Panc1 (cell line): ENCODE data around the gene ZNF550. TPM values are rescaled to one million over a fixed set of nuclear protein-coding genes. Genes with fewer than 3 reads are reported as not detected.

Experiments used
- ATAC-seq: fragments of 200-7000 bp; cut with Tn5 transposase; 2 replicates; pipeline ENCODE4 v1.9.1; 2020; ENCODE audit warnings: mild to moderate bottlenecking, moderate library complexity
- BruUV-seq: library from RNA; stranded (reverse); fragments of 400-500 nt; replicated peaks from 2 replicates; lab custom pipeline; 2021; lab: Mats Ljungman, UMichigan
- CTCF ChIA-PET: fragments of 300-600 bp; sonication (Branson Sonifier 250); formaldehyde crosslinking; loops from one replicate; lab custom pipeline; 2022; ENCODE audit warnings: antibody characterized with exemption; lab: Charles Lee
- POLR2A ChIA-PET: fragments of 300-600 bp; sonication (Branson Sonifier 250); formaldehyde crosslinking; loops from one replicate; lab custom pipeline; 2022; ENCODE audit warnings: antibody characterized with exemption; lab: Charles Lee
- DNase-seq: peaks from one replicate; pipeline ENCODE4 v3.0.0-alpha.2; 2010; ENCODE audit warnings: low read depth, low spot score
- H3K27ac ChIP-seq: 2 replicates; pipeline ENCODE4 v1.5.1; 2011; ENCODE audit warnings: mild to moderate bottlenecking, low read length, inconsistent platforms
- H3K27me3 ChIP-seq: fragments of 200-500 bp; sonication (Bioruptor generic); 2 replicates; pipeline ENCODE4 v1.6.0; 2014; ENCODE audit warnings: low read length, inconsistent platforms; ENCODE audit not compliant: control insufficient read depth, insufficient read depth
- H3K36me3 ChIP-seq: fragments of 200-500 bp; sonication (Bioruptor generic); 2 replicates; pipeline ENCODE4 v1.5.1; 2014; ENCODE audit warnings: inconsistent platforms, mild to moderate bottlenecking, low read length, moderate library complexity; ENCODE audit not compliant: control insufficient read depth, insufficient read depth
- H3K4me1 ChIP-seq: 2 replicates; pipeline ENCODE4 v1.5.1; 2011; ENCODE audit warnings: inconsistent platforms, mild to moderate bottlenecking, low read length, moderate library complexity; ENCODE audit not compliant: control insufficient read depth, insufficient read depth
- H3K4me3 ChIP-seq, 2 experiments: 2 replicates each; pipeline ENCODE4 v1.5.1; 2011 to 2012; ENCODE audit warnings: low read depth in 2 of 2, low read length in 2 of 2, mild to moderate bottlenecking in 2 of 2, inconsistent platforms in 1 of 2, moderate library complexity in 1 of 2
- H3K9me3 ChIP-seq: fragments of 200-500 bp; sonication (Bioruptor generic); 2 replicates; pipeline ENCODE4 v1.5.1; 2014; ENCODE audit warnings: low read depth, mild to moderate bottlenecking, inconsistent platforms, low read length, moderate library complexity; ENCODE audit not compliant: control insufficient read depth, insufficient read depth
- CTCF ChIP-seq: fragments of 450-650 bp; IDR thresholded peaks from 2 replicates; pipeline ENCODE4 v1.5.1; 2017; ENCODE audit warnings: mild to moderate bottlenecking
- POLR2AphosphoS5 ChIP-seq: IDR thresholded peaks from 2 replicates; pipeline ENCODE4 v1.6.1; 2012; ENCODE audit warnings: mild to moderate bottlenecking, low read depth, low read length, moderate library complexity
- REST ChIP-seq, 2 experiments: IDR thresholded peaks; 2 replicates each; pipeline ENCODE4 v1.6.1; 2011 to 2012; ENCODE audit warnings: low read depth in 2 of 2, control low read depth in 1 of 2, low read length in 1 of 2, mild to moderate bottlenecking in 1 of 2, moderate library complexity in 1 of 2; ENCODE audit not compliant: insufficient read depth in 1 of 2
- SIN3A ChIP-seq: IDR thresholded peaks from 2 replicates; pipeline ENCODE4 v1.6.1; 2012; ENCODE audit warnings: low read depth, mild to moderate bottlenecking, low read length, moderate library complexity, borderline replicate concordance; ENCODE audit not compliant: insufficient read depth
- TCF7L2 ChIP-seq: IDR thresholded peaks from 2 replicates; pipeline ENCODE4 v1.6.1; 2011; ENCODE audit warnings: mild to moderate bottlenecking, low read depth, low read length, inconsistent platforms
- in situ Hi-C: cut with HindIII; loops from 2 replicates; pipeline ENCODE4 v1.10.0; 2016; ENCODE audit warnings: low sequenced_read_pairs, low pct_unique_long_range_greater_than_20kb
- intact Hi-C: fragments of 100-400 bp; cut with micrococcal nuclease; formaldehyde crosslinking; loops from one replicate; pipeline ENCODE4 v1.10.0; 2022; ENCODE audit not compliant: unreplicated experiment
- total RNA-seq: library from RNA; stranded (reverse); gene quantifications from one replicate; pipeline ENCODE4 v1.2.1, GENCODE V29; 2021; ENCODE audit not compliant: unreplicated experiment

The ZNF550 gene
- total RNA-seq, 1 experiment from 2014 or later = 15.1 TPM

GRCh38 chr19:57552432-57552831 is 7.2 kb downstream of the ZNF550 start:
- DNase-seq = no peak
- peaks cover 8% of the 10 kb centered on the region for H3K36me3 ChIP-seq
- no peak overlapping the region for H3K27ac ChIP-seq
- ChIA-PET CTCF (no interaction called here), POLR2A (no interaction called here)
- no peaks in the 10 kb centered on the region for H3K27me3 ChIP-seq
- H3K4me1 ChIP-seq = no peaks in the 10 kb centered on the region
- intact Hi-C loops (no loop called here), in situ Hi-C loops (no loop called here)
- no peak overlapping the region for H3K4me3 ChIP-seq
- TF ChIP-seq REST (IDR thresholded peaks at IDR 0.05; ENCODE audit: insufficient read depth in 1 of 2, low read depth in 2 of 2, low read length in 1 of 2) = no peak
- TF ChIP-seq SIN3A = no peak
- TF ChIP-seq TCF7L2 = no peak
- TF ChIP-seq POLR2AphosphoS5 = no peak
- no peak for TF ChIP-seq CTCF
- H3K9me3 ChIP-seq = peaks cover 28% of the 10 kb centered on the region
- BruUV-seq = no TSS peak
- ATAC-seq = no peak

GRCh38 chr19:57546513-57546912 is 13.2 kb downstream of the ZNF550 start:
- POLR2A ChIA-PET = no interaction called here
- BruUV-seq = no TSS peak
- no peak overlapping the region for H3K4me3 ChIP-seq
- H3K4me1 ChIP-seq = no peaks in the 10 kb centered on the region
- in situ Hi-C loops (no loop called here), intact Hi-C loops (no loop called here)
- TF ChIP-seq CTCF = no peak
- TF ChIP-seq SIN3A = no peak
- no peak for TF ChIP-seq REST (IDR thresholded peaks at IDR 0.05; ENCODE audit: insufficient read depth in 1 of 2, low read depth in 2 of 2, low read length in 1 of 2)
- no peak for TF ChIP-seq TCF7L2
- TF ChIP-seq POLR2AphosphoS5 = no peak
- no peak overlapping the region for H3K27ac ChIP-seq
- peaks cover 3% of the 10 kb centered on the region; the same call in 1 of the 2 replicates for H3K36me3 ChIP-seq
- H3K27me3 ChIP-seq = no peaks in the 10 kb centered on the region
- peaks cover 79% of the 10 kb centered on the region for H3K9me3 ChIP-seq
- no peak for ATAC-seq
- DNase-seq = no peak
- CTCF ChIA-PET = no interaction called here
